Bone marrow (tissue), 2 donors: Measurements from ENCODE around the gene FBN2.

Experiments
- DNase-seq, 2 donors: peaks; one replicate each; lab custom pipeline; 2025; lab: John Stamatoyannopoulos, UW

FBN2 gene

GRCh38 chr5:128305341-128305740, 232.7 kb downstream of the FBN2 start:
- DNase-seq, result no peak

GRCh38 chr5:128304791-128305190, 233.3 kb downstream of the FBN2 start:
- DNase-seq, result no peak

- no peak for DNase-seq
Measured at GRCh38 chr5:128304088-128304487, 234.0 kb downstream of the FBN2 start.

DNA sequence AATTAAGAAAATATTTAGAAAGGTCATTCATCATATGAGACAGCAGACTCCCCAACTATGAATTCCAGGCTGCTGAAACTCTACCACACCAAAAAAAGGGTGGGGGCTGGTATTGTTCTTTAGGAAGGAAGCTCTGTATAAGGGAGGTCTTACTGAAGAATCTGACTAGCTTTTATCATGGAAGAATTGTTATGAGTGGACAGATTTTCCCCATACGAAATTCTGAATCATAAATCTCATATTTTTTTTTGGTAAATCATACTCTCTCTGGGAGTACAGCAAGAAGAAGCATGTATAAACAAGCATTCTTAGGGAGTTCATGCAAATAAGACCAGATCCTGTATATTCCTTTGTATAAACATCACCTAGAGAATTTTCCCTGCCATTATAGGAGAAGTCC, 234.5 kb downstream of the FBN2 start:
- DNase-seq, result no peak

GRCh38 chr5:128300181-128300580, 237.9 kb downstream of the FBN2 start:
- DNase-seq, result no peak

- no peak for DNase-seq
Measured at GRCh38 chr5:128290152-128290858, 247.7 kb downstream of the FBN2 start.

DNA sequence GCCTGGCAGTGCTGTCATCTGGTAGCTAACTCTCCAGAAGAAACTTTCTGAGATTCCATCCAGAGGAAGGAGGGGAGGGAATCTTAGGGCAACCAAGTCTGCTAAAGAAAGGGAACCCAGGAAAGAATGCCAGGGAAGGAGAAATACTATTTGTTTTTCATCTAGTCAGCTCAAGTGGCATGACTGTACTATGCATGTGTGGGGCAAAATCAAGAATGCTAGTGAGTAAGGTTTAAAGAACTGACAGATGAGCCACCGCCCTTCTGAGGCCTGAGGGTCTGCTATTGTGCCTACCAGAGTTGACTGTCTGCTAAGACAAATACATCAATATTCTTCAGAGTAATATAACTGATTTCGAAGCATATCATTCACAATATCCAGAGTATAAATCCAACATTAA, 250.3 kb downstream of the FBN2 start:
- no peak for DNase-seq

GRCh38 chr5:128284236-128284635, 253.8 kb downstream of the FBN2 start:
- no peak for DNase-seq

DNA sequence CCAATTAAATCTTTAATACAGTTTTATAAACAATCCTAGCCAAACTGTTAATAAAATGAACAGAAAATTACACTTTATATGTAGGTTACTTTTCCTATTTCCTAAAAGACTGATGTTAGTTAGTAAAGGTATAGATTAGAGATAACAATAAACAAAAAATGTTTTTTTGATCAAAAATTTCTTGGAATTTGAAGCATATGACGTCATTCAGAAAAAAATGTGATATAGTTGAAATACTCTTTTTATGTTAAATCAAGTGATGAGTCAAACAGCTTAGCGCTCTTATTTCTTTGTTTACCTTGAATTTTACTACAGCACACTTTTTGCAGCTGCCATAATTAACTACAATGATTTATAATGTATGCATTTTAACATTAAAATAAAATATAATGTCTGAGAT, 258.7 kb downstream of the FBN2 start:
- DNase-seq, result no peak

DNA sequence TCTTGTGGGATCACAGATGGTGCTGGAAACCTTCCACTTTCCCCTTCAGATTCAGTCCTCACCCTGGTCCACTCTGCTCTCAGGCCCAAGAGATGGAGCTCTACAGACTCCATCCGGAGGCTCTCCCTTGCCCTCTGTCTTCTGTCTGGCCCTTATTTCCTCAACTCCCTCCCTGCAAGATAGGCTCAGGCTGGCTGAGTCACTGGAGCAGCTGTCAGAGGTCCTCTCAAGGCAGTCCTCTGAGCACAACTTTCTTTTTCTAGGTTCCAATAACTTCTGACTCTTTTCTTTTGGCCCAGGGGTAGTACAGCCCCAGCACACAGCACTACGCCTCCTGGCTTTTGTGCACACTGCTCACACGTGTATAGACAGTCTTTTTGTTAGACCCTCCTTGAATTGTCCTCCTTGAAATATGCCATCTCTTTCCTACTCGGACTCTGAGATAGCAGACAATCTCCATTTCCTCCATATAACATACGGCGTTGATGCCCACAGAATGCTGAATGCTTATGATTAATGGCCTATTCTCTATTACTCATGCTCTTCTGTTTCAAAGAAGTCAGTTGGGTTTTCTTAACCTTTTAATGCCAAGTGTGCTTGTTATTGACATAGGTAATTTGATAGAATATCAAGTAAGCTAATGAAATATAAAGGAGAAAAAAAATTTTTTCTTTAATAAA, 261.4 kb downstream of the FBN2 start:
- DNase-seq, result no peak

GRCh38 chr5:128274441-128274840, 263.6 kb downstream of the FBN2 start:
- DNase-seq, result no peak

GRCh38 chr5:128273736-128274135, 264.3 kb downstream of the FBN2 start:
- no peak for DNase-seq

DNA sequence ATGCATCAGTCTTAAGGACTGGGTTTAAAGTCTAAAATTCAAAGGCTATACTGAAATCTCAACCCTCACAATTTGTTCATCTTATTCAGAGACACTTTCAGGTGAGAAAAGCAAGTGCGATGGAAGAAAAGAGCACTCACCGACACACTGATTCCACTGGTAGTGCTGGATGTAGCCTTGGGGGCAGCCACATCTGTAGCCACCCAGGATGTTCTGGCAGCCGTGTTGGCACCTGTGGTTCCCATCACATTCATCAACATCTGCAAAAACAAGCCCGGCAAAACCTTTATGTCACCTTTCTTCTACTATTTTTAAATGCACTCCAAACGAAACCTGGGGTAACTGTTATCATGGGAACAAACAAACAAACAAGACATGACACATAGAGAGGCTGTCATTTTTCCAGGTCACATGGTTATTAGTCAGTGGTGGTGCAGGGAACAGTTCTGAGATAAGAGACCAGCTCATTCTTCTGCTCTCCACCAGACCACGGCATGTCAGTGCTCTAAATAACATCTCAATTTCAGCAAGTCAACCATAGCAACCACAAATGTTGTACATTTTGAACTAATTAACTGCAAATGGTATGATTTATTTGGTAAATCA, 266.1 kb downstream of the FBN2 start:
- DNase-seq, result no peak

GRCh38 chr5:128271071-128271470, 267.0 kb downstream of the FBN2 start:
- DNase-seq, result no peak

DNA sequence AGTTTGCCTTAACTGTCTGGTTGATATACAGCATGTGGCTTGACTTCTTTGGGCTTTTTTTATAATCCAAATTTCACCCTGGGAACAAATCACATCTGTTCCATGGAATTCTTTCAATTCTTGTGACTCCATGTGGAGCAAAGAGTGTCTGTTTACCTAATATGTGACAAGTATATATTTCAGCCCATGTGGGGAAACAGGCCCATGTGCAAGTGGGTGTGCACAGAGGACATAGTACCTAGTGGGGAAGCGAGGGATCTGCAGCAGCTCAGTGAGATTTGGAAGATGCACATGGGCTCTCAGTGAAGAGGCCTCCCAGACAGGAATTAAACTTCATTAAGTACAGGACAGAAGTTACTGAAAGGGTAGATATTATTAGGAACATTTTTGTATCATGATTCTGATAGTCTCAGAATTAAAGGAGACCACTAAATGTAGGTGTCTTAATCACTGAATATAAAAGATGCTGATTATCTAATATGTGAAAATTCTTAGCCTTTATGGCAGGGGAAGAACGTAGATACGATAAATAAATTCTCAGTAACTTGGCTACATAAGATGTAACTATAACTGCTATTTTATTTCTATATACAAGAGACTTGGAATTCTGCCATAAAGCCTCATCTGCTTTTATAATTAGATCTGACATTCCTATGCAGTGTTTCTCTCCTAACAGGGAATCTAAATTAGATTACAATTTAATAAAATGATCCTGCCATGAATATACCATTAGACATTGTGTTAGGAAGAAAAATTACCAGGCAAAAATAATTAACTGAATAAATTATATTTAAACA, 273.3 kb downstream of the FBN2 start:
- no peak for DNase-seq

DNA sequence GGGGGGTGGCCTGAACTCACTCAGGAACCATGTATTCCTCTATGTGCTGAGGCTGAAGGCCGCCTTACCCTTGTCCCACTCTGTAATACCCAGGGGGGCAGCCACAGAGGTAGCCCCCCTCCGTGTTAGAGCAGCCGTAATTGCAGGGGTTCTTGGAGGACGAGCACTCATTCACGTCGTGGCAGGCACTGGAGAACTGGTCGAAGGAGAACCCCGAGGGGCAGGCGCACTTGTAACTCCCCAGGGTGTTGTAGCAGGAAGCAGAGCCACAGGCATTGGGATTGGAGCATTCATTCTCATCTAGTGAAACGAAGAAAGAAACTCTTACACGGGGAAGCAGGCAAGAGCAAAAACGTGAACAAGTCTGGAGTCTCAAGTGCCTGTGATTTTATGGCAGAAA, 274.7 kb downstream of the FBN2 start:
- no peak for DNase-seq

DNA sequence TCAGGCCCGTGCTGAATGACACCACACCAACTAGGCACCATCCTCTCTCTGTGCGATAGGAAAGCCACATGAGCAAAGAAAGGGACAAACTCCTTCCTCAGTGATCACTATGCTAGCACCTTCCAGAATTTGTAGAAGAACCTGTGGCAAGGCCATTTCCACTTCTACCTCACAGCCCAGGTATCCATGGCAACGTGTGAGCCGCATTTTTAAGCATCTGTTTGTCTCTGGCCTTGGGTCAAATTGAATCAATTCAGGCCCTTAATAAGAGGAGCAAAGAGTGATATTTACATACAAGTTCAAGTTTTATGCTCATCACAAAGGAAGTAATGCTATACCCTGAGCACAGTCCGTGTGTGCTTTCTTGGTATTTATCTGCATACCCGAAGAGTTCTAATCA, 275.1 kb downstream of the FBN2 start:
- DNase-seq, result no peak

- DNase-seq, result no peak
Measured at GRCh38 chr5:128259607-128260021, 278.4 kb downstream of the FBN2 start.

DNA sequence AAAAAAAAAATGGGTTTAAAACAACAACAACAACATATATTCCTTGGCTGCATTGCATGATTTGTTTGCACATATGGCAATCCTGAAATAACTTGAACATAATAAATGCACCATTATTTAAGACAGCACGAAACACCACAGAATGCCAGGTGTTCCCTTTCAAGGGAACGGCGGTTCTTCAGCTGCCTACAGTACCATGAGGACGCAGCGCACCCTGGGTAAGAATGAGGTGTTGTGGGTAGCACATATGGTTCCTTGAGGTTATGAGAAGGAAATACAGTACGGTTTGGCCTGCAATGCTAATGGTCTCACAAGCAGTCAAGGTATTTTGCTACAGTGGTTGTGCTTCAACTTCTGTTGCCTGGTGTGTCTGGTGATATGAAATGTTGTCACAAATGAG, 279.7 kb downstream of the FBN2 start:
- no peak for DNase-seq

DNA sequence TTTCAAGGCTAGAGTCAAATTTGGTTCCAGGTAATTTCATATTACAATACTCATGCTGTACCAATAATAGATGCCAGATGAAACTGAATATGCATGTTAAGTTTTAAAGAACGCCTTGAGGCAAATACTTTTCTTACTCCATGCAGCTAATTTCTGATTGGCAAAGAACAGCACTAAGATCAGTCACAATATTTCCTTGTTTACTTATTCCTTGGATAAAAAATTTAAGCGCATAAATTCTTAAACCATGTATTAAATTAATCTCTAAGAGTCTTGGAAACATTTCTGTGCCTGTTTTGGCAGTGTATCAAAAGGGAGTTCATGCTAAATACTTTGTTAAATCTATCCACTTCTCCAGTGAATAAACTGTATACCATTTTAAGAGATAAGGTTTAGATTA, 281.0 kb downstream of the FBN2 start:
- DNase-seq, result no peak

- DNase-seq, result no peak
Measured at GRCh38 chr5:128254789-128255188, 283.3 kb downstream of the FBN2 start.

DNA sequence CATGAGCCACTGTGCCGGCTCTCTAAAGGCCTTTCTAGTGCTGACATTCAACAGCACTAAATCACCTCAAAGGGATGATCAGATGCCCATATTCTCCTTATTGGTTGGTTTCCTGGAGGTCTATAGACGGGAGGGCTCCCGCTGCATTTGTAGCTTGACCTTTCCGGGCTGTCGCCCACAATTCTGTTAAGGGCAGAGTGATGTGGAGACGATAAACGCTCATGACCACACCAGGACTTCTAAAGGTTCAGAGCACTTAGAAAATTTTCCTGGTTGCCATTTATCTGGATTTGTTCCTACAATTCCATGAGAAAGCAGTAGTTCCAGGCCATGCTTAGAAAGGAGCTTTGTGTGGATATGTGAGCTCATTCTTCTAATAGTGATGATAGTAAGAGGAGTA, 284.2 kb downstream of the FBN2 start:
- DNase-seq, result no peak

- DNase-seq, result no peak
Measured at GRCh38 chr5:128253161-128253560, 284.9 kb downstream of the FBN2 start.
